DOHH2 (cell line): Measurements from ENCODE around the gene OOSP4A.

Experiments
- EZH2phosphoT487 ChIP-seq: fragments of 200-600 bp; sonication (generic); IDR thresholded peaks from 2 replicates; pipeline ENCODE4 v1.6.1; 2017; ENCODE audit warnings: borderline replicate concordance, mild to moderate bottlenecking, antibody characterized with exemption, low read length, moderate library complexity, mixed read lengths
- TF ChIP-seq, protein P1 (sequence below): fragments of 200-600 bp; sonication (generic); IDR thresholded peaks from one replicate; pipeline ENCODE4 v1.5.1; 2014; ENCODE audit warnings: antibody characterized with exemption, mild to moderate bottlenecking, low read depth, low read length; ENCODE audit not compliant: poor library complexity, severe bottlenecking

GRCh38 chr11:59953463-59954218 is 10.2 kb upstream of the OOSP4A start:
- TF ChIP-seq, protein P1, sequence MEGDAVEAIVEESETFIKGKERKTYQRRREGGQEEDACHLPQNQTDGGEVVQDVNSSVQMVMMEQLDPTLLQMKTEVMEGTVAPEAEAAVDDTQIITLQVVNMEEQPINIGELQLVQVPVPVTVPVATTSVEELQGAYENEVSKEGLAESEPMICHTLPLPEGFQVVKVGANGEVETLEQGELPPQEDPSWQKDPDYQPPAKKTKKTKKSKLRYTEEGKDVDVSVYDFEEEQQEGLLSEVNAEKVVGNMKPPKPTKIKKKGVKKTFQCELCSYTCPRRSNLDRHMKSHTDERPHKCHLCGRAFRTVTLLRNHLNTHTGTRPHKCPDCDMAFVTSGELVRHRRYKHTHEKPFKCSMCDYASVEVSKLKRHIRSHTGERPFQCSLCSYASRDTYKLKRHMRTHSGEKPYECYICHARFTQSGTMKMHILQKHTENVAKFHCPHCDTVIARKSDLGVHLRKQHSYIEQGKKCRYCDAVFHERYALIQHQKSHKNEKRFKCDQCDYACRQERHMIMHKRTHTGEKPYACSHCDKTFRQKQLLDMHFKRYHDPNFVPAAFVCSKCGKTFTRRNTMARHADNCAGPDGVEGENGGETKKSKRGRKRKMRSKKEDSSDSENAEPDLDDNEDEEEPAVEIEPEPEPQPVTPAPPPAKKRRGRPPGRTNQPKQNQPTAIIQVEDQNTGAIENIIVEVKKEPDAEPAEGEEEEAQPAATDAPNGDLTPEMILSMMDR = no peak
- no peak for TF ChIP-seq EZH2phosphoT487
